Suprapubic skin (tissue), 4 donors: ENCODE measurements around the gene MAP3K1. TPM values are rescaled to one million over a fixed set of nuclear protein-coding genes. Genes with fewer than 3 reads are reported as not detected.

Experiments used
- DNase-seq, 2 donors: peaks; one replicate each; pipeline ENCODE4 v3.0.0-alpha.2; 2019; ENCODE audit warnings: low spot score in 2 of 2
- H3K27ac ChIP-seq: fragments of 200-600 bp; sonication (generic); one replicate; pipeline ENCODE4 v1.5.1; 2019
- H3K27me3 ChIP-seq: fragments of 200-600 bp; sonication (generic); one replicate; pipeline ENCODE4 v1.5.1; 2019
- H3K36me3 ChIP-seq: fragments of 200-600 bp; sonication (generic); one replicate; pipeline ENCODE4 v1.5.1; 2019
- H3K4me1 ChIP-seq: fragments of 200-600 bp; sonication (generic); one replicate; pipeline ENCODE4 v1.5.1; 2019
- H3K4me3 ChIP-seq: fragments of 200-600 bp; sonication (generic); one replicate; pipeline ENCODE4 v1.5.1; 2019; ENCODE audit warnings: mild to moderate bottlenecking
- H3K9me3 ChIP-seq: fragments of 200-600 bp; sonication (generic); one replicate; pipeline ENCODE4 v1.5.1; 2019
- EP300 ChIP-seq: sonication (generic); formaldehyde crosslinking; IDR thresholded peaks from one replicate; pipeline ENCODE4 v1.6.1; 2017; ENCODE audit warnings: antibody characterized with exemption
- POLR2A ChIP-seq, 2 donors: fragments of 450-650 bp; IDR thresholded peaks; one replicate each; pipeline ENCODE4 v1.6.1; 2017; ENCODE audit warnings: antibody characterized with exemption in 2 of 2, mild to moderate bottlenecking in 2 of 2, moderate library complexity in 2 of 2
- POLR2AphosphoS5 ChIP-seq, 3 donors: sonication (generic); formaldehyde crosslinking; IDR thresholded peaks; one replicate each; pipeline ENCODE4 v1.6.1; 2017; ENCODE audit warnings: antibody characterized with exemption in 3 of 3
- WGBS: methylation state at CpG from one replicate; pipeline ENCODE4 v1.1.5; 2018; 5-methylcytosine and 5-hydroxymethylcytosine counted together
- total RNA-seq, 4 donors: library from RNA; depleted of rRNA; stranded (reverse); fragments of >200 nt; gene quantifications; one replicate each; pipeline ENCODE4 v1.1.0, GENCODE V29; 2016
- TF ChIP-seq, protein P1 (sequence below), 2 donors: fragments of 200-600 bp in 1 of 2; fragments of 450-650 bp in 1 of 2; sonication (generic) in 1 of 2; IDR thresholded peaks; one replicate each; pipeline ENCODE4 v1.5.1; 2016 to 2019; ENCODE audit warnings: antibody characterized with exemption in 2 of 2, mild to moderate bottlenecking in 1 of 2, moderate library complexity in 1 of 2

The MAP3K1 gene
- total RNA-seq, 4 donors from 2014 or later: 48.4 to 89.2 (median 61.1) TPM

DNA sequence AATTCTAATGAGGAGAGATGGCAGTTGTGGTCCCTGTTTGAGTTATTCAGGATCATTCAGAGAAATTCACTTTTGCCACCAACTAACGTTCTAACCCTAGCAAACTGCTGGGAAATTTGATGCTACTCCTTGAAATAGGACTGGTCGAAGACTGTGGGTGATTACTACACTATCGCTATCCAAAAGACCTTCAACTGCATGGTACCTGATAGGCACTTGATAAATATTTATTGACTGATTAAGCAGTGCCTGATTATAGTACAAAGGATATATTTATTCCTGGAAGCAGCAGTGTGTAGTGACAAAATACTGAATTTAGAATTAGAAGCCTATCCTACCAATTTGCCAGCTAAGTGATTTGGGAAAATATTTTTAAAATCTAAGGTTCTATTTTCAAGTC, 14.1 kb upstream of the MAP3K1 start:
- Histone ChIP-seq H3K27ac (no peak overlapping the region), H3K4me1 (peaks cover 2% of the 10 kb centered on the region), H3K27me3 (no peaks in the 10 kb centered on the region), H3K4me3 (no peak overlapping the region), H3K9me3 (no peaks in the 10 kb centered on the region), H3K36me3 (no peaks in the 10 kb centered on the region)
- no peak for DNase-seq
- 98% methylated on average over 3 of the region's 3 CpGs for WGBS
- no peak for TF ChIP-seq POLR2A (IDR thresholded peaks at IDR 0.05)
- TF ChIP-seq EP300: no peak
- TF ChIP-seq, protein P1, sequence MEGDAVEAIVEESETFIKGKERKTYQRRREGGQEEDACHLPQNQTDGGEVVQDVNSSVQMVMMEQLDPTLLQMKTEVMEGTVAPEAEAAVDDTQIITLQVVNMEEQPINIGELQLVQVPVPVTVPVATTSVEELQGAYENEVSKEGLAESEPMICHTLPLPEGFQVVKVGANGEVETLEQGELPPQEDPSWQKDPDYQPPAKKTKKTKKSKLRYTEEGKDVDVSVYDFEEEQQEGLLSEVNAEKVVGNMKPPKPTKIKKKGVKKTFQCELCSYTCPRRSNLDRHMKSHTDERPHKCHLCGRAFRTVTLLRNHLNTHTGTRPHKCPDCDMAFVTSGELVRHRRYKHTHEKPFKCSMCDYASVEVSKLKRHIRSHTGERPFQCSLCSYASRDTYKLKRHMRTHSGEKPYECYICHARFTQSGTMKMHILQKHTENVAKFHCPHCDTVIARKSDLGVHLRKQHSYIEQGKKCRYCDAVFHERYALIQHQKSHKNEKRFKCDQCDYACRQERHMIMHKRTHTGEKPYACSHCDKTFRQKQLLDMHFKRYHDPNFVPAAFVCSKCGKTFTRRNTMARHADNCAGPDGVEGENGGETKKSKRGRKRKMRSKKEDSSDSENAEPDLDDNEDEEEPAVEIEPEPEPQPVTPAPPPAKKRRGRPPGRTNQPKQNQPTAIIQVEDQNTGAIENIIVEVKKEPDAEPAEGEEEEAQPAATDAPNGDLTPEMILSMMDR (IDR thresholded peaks at IDR 0.05): no peak
- TF ChIP-seq POLR2AphosphoS5 (IDR thresholded peaks at IDR 0.05): no peak

DNA sequence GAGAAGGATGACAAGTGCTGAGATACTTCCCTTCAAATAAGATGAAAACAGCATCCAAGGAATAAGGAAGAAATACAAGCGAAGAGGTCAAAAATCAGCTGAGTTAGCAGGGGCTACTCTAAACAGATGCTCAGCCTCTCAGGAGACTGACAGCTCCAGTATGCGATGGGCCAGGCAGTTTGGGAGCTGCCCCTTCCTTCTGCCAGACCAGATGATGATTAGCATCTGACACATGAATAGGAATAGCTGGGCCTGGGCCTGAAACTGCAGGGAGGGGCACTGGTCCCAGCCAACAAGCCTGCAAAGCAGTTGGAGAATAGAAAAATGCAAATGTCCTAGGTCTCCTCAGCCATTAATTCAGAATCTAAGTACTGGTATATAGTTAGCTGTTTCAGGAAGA, 13.1 kb upstream of the MAP3K1 start:
- no peaks in the 10 kb centered on the region for H3K9me3 ChIP-seq
- DNase-seq: no peak
- H3K4me3 ChIP-seq: no peak overlapping the region
- no peaks in the 10 kb centered on the region for H3K36me3 ChIP-seq
- WGBS: 59% methylated on average over 2 of the region's 2 CpGs
- no peak overlapping the region for H3K27ac ChIP-seq
- no peaks in the 10 kb centered on the region for H3K27me3 ChIP-seq
- no peak for TF ChIP-seq POLR2A (IDR thresholded peaks at IDR 0.05)
- TF ChIP-seq EP300: no peak
- TF ChIP-seq, protein P1 (IDR thresholded peaks at IDR 0.05): no peak
- TF ChIP-seq POLR2AphosphoS5 (IDR thresholded peaks at IDR 0.05): no peak
- peaks cover 2% of the 10 kb centered on the region for H3K4me1 ChIP-seq

DNA sequence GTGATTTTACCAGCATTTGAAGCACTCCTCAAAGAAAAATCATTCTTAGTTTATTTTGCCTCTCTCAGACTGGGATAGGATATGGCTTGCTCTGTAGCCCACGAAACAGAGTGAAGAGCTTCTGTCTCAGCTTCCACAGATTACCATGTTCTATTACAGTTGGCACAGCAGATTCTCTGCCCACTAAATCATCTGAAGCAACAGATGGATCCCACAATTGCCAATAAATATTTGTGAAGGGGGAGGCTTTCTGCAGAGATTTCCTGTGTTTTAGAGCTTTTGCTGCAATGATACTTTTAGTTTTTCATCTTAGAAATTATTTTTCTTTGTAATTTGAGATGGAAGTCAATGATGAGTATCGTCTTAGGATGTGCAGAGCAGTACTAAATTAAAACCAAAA, 12.3 kb upstream of the MAP3K1 start:
- H3K27ac ChIP-seq: no peak overlapping the region
- H3K9me3 ChIP-seq: no peaks in the 10 kb centered on the region
- H3K4me1 ChIP-seq: peaks cover 2% of the 10 kb centered on the region
- WGBS: 85% methylated on average over 2 of the region's 2 CpGs
- DNase-seq: no peak
- no peak for TF ChIP-seq EP300
- TF ChIP-seq POLR2A (IDR thresholded peaks at IDR 0.05): no peak
- no peak for TF ChIP-seq POLR2AphosphoS5 (IDR thresholded peaks at IDR 0.05)
- TF ChIP-seq, protein P1 (IDR thresholded peaks at IDR 0.05): no peak
- no peaks in the 10 kb centered on the region for H3K27me3 ChIP-seq
- H3K4me3 ChIP-seq: no peak overlapping the region
- no peaks in the 10 kb centered on the region for H3K36me3 ChIP-seq

DNA sequence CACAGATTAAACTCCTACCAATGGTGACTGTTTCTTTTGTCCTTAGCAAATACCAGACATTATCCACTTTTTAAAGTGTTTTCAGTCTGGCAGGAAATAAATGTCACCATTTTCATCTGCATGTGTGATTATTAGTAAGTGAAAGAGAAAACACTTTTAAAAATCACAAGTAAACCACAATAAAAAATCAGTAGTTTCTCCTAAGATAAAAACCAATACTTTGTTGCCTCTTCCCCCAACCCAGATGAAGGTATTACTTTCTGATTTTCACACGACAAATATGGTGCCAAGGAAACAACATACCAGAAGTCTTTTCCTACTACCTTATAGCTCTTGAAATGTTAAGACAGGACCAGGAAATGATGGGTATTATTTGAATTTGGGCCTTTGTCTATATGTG, 11.5 kb upstream of the MAP3K1 start:
- Histone ChIP-seq H3K4me3 (no peak overlapping the region), H3K9me3 (no peaks in the 10 kb centered on the region), H3K4me1 (peaks cover 2% of the 10 kb centered on the region), H3K27ac (no peak overlapping the region), H3K36me3 (no peaks in the 10 kb centered on the region), H3K27me3 (no peaks in the 10 kb centered on the region)
- no peak for TF ChIP-seq EP300
- TF ChIP-seq, protein P1 (IDR thresholded peaks at IDR 0.05): no peak
- no peak for TF ChIP-seq POLR2A (IDR thresholded peaks at IDR 0.05)
- TF ChIP-seq POLR2AphosphoS5 (IDR thresholded peaks at IDR 0.05): no peak
- DNase-seq: no peak
- WGBS: 100% methylated on average over 1 of the region's 1 CpG

DNA sequence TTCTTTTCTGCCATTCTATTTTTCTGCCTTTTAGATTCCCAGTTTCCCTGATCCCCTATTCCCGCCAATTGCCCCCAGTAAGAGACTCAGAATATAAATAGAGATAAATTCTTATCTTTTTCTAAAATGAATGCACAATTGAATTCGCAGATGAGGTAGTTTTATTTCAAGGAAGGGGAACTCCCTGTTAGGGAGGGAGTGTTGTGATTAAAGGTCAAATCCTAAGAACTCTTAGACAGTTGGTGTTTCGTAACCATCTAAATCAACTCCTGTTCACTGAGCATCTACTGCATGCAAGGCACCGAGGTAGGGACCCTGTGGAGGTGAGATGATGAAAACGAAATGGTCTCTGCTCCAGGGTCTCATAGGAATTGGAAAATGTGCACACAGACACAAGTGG, 7.7 kb upstream of the MAP3K1 start:
- no peaks in the 10 kb centered on the region for H3K4me1 ChIP-seq
- H3K4me3 ChIP-seq: no peak overlapping the region
- 81% methylated on average over 5 of the region's 5 CpGs for WGBS
- no peak for TF ChIP-seq EP300
- no peak for TF ChIP-seq POLR2AphosphoS5 (IDR thresholded peaks at IDR 0.05)
- TF ChIP-seq POLR2A (IDR thresholded peaks at IDR 0.05): no peak
- TF ChIP-seq, protein P1 (IDR thresholded peaks at IDR 0.05): no peak
- H3K27me3 ChIP-seq: no peaks in the 10 kb centered on the region
- no peak for DNase-seq
- no peaks in the 10 kb centered on the region for H3K36me3 ChIP-seq
- H3K27ac ChIP-seq: no peak overlapping the region
- H3K9me3 ChIP-seq: no peaks in the 10 kb centered on the region
